Motor neuron (in vitro differentiated cells): ENCODE measurements around the gene SV2A. TPM values are rescaled to one million over a fixed set of nuclear protein-coding genes. Genes with fewer than 3 reads are reported as not detected.

Source experiments
- ATAC-seq, 8 experiments: fragments of 200-7000 bp; cut with Tn5 transposase; replicated peaks in 6 of 8; 2 replicates each; pipeline ENCODE4 v1.8.0; 2021; ENCODE audit warnings: mild to moderate bottlenecking in 8 of 8, moderate library complexity in 8 of 8
- H3K27ac ChIP-seq, 2 donors: fragments of 250-450 bp; sonication (Bioruptor Pico); 2 replicates each; pipeline ENCODE4 v1.9.0; 2021; ENCODE audit warnings: antibody characterized with exemption in 2 of 2, mild to moderate bottlenecking in 2 of 2, moderate library complexity in 1 of 2
- H3K4me1 ChIP-seq, 2 donors: fragments of 250-450 bp; sonication (Bioruptor Pico); replicated peaks in 1 of 2; 2 replicates each; pipeline ENCODE4 v1.6.1; 2021; ENCODE audit warnings: antibody characterized with exemption in 2 of 2, mild to moderate bottlenecking in 2 of 2, moderate library complexity in 1 of 2
- H3K4me3 ChIP-seq, 5 donors: fragments of 250-450 bp; sonication (Bioruptor Pico); 2 replicates each; pipeline ENCODE4 v1.9.0; 2021; ENCODE audit warnings: antibody characterized with exemption in 5 of 5, mild to moderate bottlenecking in 5 of 5, moderate library complexity in 4 of 5
- WGBS, 10 experiments: fragments of 450-650 bp; shearing (Covaris generic); methylation state at CpG; one replicate each; pipeline ENCODE4 v1.0.0; 2022; 5-methylcytosine and 5-hydroxymethylcytosine counted together
- in situ Hi-C, 9 experiments: fragments of 400-800 bp; cut with MboI; loops; one replicate each; pipeline ENCODE4 v1.15.0; 2021; ENCODE audit warnings: low sequenced_read_pairs in 9 of 9, low pct_unique_long_range_greater_than_20kb in 2 of 9; ENCODE audit not compliant: unreplicated experiment in 9 of 9
- total RNA-seq, 8 experiments: library from RNA; unstranded; fragments of 300-600 nt; gene quantifications; 2 replicates each; pipeline versions ENCODE4 v1.2.3 to v1.2.4, GENCODE V29; 2022

Gene SV2A
- total RNA-seq, 8 experiments from 2014 or later = 0.31 to 109 (median 59.7) TPM

GRCh38 chr1:149940427-149940826 lies 22.8 kb upstream of the SV2A start:
- in situ Hi-C loops = loop anchor here in 1 of 9 experiments (25.0 kb wide), 1 partner anchor 247 kb away; no protein-coding TSS in a partner anchor
- no peak overlapping the region for H3K4me3 ChIP-seq
- peaks cover 18 to 33% of the 10 kb centered on the region in 2 donors for H3K4me1 ChIP-seq
- 80 to 100% (median 100%) methylated on average over 1 to 3 of the region's 3 CpGs; no CpG with 5 or more reads in 2 of the 10 experiments for WGBS, 10 experiments
- no peak for ATAC-seq
- no peak overlapping the region for H3K27ac ChIP-seq

- ATAC-seq = peak in 6 of 8 experiments; percentile 1 to 14 (median 2)
- Histone ChIP-seq H3K27ac (peak overlapping the region; percentile 89), H3K4me3 (peak overlapping the region in 2 of 5 donors; percentile 18 to 21), H3K4me1 (peaks cover 18 to 33% of the 10 kb centered on the region in 2 donors)
- in situ Hi-C loops = loop anchor here in 1 of 9 experiments (25.0 kb wide), 1 partner anchor 249 kb away; no protein-coding TSS in a partner anchor
- 0 to 83% (median 63%) methylated on average over 1 to 11 of the region's 13 CpGs; no CpG with 5 or more reads in 1 of the 10 experiments for WGBS, 10 experiments
These were observed 21.0 kb upstream of the SV2A start for GRCh38 chr1:149938668-149939003.

DNA sequence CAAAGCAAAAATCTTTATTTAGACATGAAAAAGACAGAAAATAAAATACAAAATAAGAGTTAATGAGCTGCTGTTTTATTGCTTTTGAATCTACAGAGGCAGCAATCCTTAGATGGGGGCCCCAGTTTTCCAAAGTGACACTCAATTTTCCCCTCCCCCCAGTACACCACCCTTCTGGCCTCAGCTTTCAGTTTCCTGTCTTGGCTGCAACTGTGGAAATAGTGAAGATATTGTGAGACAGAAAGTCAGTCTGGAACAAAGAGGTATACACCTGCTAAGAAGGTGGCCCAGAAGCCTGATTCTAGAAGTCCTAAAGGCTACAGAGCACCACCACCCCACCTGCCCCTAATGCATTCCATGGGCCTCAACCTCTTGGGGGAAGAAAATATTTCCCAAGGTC lies 20.1 kb upstream of the SV2A start:
- no peak overlapping the region for H3K27ac ChIP-seq
- H3K4me3 ChIP-seq = no peak overlapping the region

DNA sequence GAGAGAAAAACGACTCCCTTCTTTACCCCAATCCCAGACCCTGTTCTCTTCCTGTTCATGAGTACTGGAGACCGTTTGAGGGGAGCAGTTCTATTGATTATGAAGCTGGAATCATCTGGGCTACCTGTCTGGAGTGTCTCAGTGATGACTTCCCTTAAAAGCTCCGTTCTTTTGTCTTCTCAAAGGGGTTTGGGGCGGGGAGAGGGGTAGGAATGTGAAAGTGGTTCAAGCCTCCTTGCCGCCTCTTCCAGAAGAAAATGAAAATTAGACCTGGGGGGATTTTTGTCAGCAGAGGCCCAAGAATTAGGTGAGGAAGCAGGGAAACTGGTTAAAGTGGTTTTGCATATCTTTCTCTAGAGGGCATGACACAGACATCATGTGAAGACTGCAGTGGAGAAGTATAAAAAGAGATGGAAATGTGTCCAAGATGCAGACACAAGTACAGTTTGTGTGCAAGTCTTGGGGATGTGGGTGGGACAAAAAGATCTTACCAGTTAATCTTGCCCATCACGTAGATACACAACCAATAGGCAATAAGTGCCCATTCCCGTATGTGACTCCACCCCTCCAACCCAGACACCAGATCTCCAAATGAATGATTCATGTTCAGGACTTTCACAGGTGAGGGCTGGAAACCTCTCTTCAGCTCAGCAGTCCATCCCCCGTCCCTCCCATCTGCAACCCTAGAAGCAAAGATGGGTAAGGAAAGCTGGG lies 19.5 kb upstream of the SV2A start:
- WGBS, 10 experiments = 0 to 58% (median 37%) methylated on average over 1 to 7 of the region's 8 CpGs
- Histone ChIP-seq H3K4me1 (peaks cover 17 to 32% of the 10 kb centered on the region in 2 donors), H3K4me3 (peak overlapping the region in 2 of 5 donors; percentile 16 to 21), H3K27ac (no peak overlapping the region)
- in situ Hi-C loops = loop anchor here in 1 of 9 experiments (25.0 kb wide), 1 partner anchor 250 kb away; no protein-coding TSS in a partner anchor
- ATAC-seq = peak in 3 of 8 experiments; percentile 4 to 13 (median 10)

More for the DNA sequence above, 20.1 kb upstream of the SV2A start:
- peaks cover 18 to 33% of the 10 kb centered on the region in 2 donors for H3K4me1 ChIP-seq
- no peak for ATAC-seq
- in situ Hi-C loops = loop anchor here in 1 of 9 experiments (25.0 kb wide), 1 partner anchor 250 kb away; no protein-coding TSS in a partner anchor

DNA sequence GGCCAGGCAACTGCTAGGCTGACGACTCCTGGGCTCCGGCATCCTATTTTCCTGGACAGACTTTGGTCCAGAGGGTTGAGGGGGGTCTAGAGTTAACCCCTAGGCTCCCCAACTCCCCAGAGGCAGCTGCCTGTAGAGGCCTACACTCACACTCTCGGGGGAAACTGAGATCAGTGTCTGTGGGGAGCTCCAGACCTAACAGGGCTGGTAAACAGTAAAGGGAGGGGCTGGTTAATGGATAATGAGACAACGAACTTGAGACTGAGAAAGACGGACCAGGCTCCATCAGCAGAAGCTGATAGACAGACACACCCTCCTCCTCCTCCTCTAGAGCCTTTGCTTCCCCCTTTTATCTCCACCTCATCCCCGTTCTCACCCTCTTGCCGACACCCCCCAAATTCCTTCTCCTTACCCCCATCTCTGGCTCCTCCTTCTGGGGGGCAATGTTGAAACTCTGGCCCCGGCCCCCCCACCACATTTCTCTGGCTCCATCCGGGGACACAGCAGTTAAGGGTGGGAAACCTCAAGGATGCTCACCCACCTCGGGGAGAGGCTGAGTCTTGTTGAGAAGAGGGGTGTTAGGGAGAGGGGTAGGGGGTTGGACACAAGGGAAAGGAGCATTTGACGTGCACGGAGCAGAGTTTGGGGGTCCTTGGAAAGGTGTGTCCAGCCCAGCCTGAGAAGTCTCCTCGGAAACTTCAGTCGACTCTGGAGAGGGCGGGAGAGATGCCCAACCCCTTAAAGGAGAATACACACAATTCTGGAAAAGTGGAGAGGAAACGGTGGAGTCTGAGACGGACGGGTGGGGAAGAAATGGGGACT lies 18.7 kb upstream of the SV2A start, which contains the start of gene MTMR11:
Gene MTMR11, minus strand, starts transcription at position 710 of the 822 bp plus-strand sequence. Its CDS starts 232 bp downstream, at position 478.
- WGBS, 10 experiments = 0 to 33% (median 16%) methylated on average over 1 to 14 of the region's 18 CpGs; no CpG with 5 or more reads in 2 of the 10 experiments
- in situ Hi-C loops = loop anchor here in 1 of 9 experiments (25.0 kb wide), 1 partner anchor 251 kb away; no protein-coding TSS in a partner anchor
- ATAC-seq = peak in 3 of 8 experiments; percentile 27 to 55 (median 27)
- H3K27ac ChIP-seq = no peak within 1 kb of the TSS
- peaks cover 12 to 28% of the 10 kb centered on the region in 2 donors for H3K4me1 ChIP-seq
- H3K4me3 ChIP-seq = peak within 1 kb of the TSS in 3 of 5 donors; percentile 15 to 21 (median 16)

DNA sequence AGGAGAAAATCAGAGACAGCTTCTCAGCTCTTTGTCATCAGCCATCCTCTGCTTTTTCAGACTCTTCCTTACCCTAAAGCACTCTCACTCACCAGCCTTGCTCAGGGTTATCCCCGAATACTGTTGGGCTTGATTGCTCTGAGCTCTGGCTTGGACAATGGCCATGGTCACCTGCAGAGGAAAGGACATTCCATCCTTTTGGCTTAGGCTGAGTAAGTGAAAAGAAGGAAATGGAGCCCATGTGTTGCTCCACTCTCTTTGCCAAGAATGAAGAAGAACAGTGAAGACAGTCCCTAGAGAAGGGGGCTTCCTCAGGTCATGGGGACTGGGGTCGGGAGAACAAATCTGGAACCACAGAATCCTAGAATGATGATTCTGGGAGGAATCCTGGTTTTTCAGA lies 16.7 kb upstream of the SV2A start:
- WGBS, 10 experiments = 58 to 100% (median 85%) methylated on average over 1 to 2 of the region's 2 CpGs; no CpG with 5 or more reads in 4 of the 10 experiments
- no peak for ATAC-seq
- in situ Hi-C loops = loop anchor here in 1 of 9 experiments (25.0 kb wide), 1 partner anchor 253 kb away; no protein-coding TSS in a partner anchor

DNA sequence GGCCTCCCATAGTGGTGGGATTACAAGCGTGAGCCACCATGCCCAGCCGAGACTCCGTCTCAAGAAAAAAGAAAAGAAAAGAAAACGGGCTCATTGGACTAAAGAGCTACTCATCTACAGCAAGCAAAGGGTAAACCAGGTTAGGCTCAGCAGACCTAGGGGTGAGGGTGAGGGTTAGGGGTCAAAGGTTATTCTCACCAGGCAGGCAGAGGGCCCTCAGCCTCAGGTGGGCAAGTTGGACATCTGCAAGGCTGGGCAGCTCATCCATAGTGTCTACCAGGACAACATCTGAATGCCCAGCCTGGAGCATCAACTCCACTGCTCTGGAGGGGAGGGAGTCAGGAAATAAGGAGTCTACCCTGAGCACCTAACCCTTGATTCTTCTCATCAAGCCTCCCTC lies 15.6 kb upstream of the SV2A start:
- no peak overlapping the region for H3K27ac ChIP-seq
- in situ Hi-C loops = loop anchor here in 1 of 9 experiments (25.0 kb wide), 1 partner anchor 254 kb away; no protein-coding TSS in a partner anchor
- 40 to 100% (median 95%) methylated on average over 1 to 4 of the region's 4 CpGs; no CpG with 5 or more reads in 2 of the 10 experiments for WGBS, 10 experiments
- peaks cover 9 to 22% of the 10 kb centered on the region in 2 donors for H3K4me1 ChIP-seq
- H3K4me3 ChIP-seq = no peak overlapping the region
- no peak for ATAC-seq

More for the DNA sequence above, 16.7 kb upstream of the SV2A start:
- H3K27ac ChIP-seq = no peak overlapping the region
- H3K4me3 ChIP-seq = no peak overlapping the region
- peaks cover 9 to 25% of the 10 kb centered on the region in 2 donors for H3K4me1 ChIP-seq

DNA sequence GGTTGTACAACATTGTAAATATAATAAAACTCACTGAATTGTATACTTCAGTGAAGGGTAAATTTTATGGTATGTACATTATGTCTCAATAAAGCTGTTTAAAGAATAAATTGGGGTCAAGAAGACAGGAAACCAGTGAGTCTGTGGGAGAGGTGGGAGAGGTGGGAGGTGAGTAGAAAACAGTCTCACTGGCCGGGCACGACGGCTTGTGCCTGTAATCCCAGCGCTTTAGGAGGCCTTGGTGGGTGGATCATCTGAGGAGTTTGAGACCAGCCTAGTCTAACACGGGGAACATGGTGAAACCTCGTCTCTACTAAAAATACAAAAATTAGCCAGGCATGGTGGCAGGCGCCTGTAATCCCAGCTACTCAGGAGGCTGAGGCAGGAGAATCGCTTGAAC lies 14.8 kb upstream of the SV2A start:
- in situ Hi-C loops = loop anchor here in 1 of 9 experiments (25.0 kb wide), 1 partner anchor 255 kb away; no protein-coding TSS in a partner anchor
- Histone ChIP-seq H3K4me3 (no peak overlapping the region), H3K27ac (no peak overlapping the region), H3K4me1 (peaks cover 9 to 16% of the 10 kb centered on the region in 2 donors)
- 77 to 100% (median 95%) methylated on average over 1 to 7 of the region's 8 CpGs; no CpG with 5 or more reads in 3 of the 10 experiments for WGBS, 10 experiments
- ATAC-seq = no peak

DNA sequence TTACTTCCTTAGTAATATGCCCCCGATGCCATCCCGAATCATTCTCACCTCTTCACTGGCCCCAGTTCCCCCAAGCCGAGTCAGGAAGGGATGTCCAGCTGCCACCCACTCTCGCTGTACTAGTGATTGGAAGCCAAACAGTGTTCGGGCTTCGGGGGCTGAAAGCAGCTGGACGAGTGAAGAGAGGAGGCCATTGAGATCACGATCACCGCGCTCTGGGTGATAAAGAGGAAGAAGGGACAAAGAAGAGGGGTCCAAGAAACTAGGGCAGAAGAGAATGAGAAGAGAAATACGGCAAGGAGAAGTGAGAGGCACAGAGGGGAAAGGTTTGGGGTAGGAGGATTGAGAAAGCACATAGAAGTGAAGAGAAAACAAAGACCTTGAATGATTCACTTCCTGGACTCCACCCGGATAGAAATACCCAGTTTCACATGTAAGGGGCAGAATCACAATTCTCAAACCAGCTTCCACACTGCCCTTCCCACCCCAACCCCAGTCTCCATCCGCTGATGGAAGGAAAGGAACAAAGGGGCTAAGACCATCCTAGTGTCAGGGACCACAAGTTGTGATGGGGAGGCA lies 13.7 kb upstream of the SV2A start:
- 7 to 100% (median 84%) methylated on average over 3 to 13 of the region's 13 CpGs; no CpG with 5 or more reads in 1 of the 10 experiments for WGBS, 10 experiments
- no peak overlapping the region for H3K4me3 ChIP-seq
- in situ Hi-C loops = loop anchor here in 1 of 9 experiments (25.0 kb wide), 1 partner anchor 256 kb away; no protein-coding TSS in a partner anchor
- H3K27ac ChIP-seq = no peak overlapping the region
- no peak for ATAC-seq
- H3K4me1 ChIP-seq = peaks cover 10 to 14% of the 10 kb centered on the region in 2 donors

DNA sequence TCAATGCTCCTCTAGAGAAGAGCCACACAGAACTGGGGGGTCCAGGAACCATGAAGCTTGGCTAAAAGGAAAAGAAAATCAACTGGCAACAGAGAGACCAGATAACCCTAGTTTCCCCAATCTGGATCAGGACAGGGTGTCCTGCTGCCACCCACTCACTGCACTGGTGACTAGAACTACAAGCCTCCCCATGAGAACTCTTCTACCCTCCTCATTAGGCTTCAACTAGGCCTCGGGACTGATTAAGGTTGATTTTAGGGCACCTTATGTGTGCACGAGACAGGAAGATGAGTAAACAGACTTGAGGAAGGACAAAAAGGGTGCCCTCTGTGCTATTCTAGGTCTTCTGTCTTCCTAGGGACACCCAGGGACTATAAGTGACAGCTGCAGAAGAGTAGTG lies 12.2 kb upstream of the SV2A start:
- Histone ChIP-seq H3K27ac (no peak overlapping the region), H3K4me1 (peaks cover 15 to 20% of the 10 kb centered on the region in 2 donors), H3K4me3 (no peak overlapping the region)
- no peak for ATAC-seq
- 80 to 100% (median 85%) methylated on average over 1 to 2 of the region's 2 CpGs; no CpG with 5 or more reads in 4 of the 10 experiments for WGBS, 10 experiments
- in situ Hi-C loops = loop anchor here in 1 of 9 experiments (25.0 kb wide), 1 partner anchor 257 kb away; no protein-coding TSS in a partner anchor

DNA sequence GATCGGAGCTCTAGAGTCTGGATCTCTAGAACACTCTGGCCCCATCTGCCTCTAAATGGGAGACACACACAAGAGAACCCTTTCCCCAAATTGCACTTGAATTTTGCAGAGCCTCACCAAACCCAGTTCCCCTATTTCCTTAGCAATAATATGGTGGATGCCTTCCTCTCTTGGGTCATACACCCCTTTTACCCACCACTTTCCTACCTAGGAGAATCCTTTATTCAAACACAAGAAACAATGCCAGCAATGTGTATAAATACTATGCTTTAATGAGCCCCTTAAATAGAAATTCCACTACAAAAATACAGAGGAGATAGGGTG lies 10.7 kb upstream of the SV2A start:
- ATAC-seq = no peak
- peak overlapping the region; percentile 96 for H3K27ac ChIP-seq
- 0% methylated on average over 1 of the region's 1 CpG; no CpG with 5 or more reads in 6 of the 10 experiments for WGBS, 10 experiments
- H3K4me1 ChIP-seq = peaks cover 15 to 20% of the 10 kb centered on the region in 2 donors
- H3K4me3 ChIP-seq = peak overlapping the region; percentile 77 to 98 (median 89)
- in situ Hi-C loops = loop anchor here in 1 of 9 experiments (25.0 kb wide), 1 partner anchor 259 kb away; no protein-coding TSS in a partner anchor
